PC-9 (cell line): Measurements from ENCODE around the gene PLEKHH1.

ENCODE experiments used
- CTCF ChIP-seq: fragments of 200-600 bp; sonication (generic); conservative IDR thresholded peaks from 2 replicates; pipeline ENCODE4 v1.6.1; 2017; ENCODE audit warnings: mixed run types, antibody characterized with exemption, mild to moderate bottlenecking, moderate library complexity
- EZH2 ChIP-seq: fragments of 200-600 bp; sonication (generic); IDR thresholded peaks from 2 replicates; pipeline ENCODE4 v1.8.0; 2017; ENCODE audit warnings: antibody characterized with exemption, low read depth

- TF ChIP-seq EZH2 (no peak), CTCF (no peak)
Observed at GRCh38 chr14:67633451-67634147, 100.5 kb downstream of the PLEKHH1 start.
